Renal pelvis (tissue), 4 donors: ENCODE data around the gene FAM170B. TPM values are rescaled to one million over a fixed set of nuclear protein-coding genes. Genes with fewer than 3 reads are reported as not detected.

ENCODE experiments used
- DNase-seq: peaks from one replicate; pipeline ENCODE4 v3.0.0-alpha.2; 2013
- polyA plus RNA-seq, 3 donors: library from polyadenylated mRNA; unstranded; fragments of 120-200 nt; gene quantifications; one replicate each; pipeline ENCODE4 v1.2.1, GENCODE V29; 2013; ENCODE audit not compliant: insufficient read length in 3 of 3

Gene FAM170B
- polyA plus RNA-seq, 3 donors, result not detected

GRCh38 chr10:49153115-49153514 lies 19.3 kb upstream of the FAM170B start:
- no peak for DNase-seq

GRCh38 chr10:49152663-49153062 lies 18.8 kb upstream of the FAM170B start:
- DNase-seq, result no peak

- DNase-seq, result no peak
Measured at GRCh38 chr10:49152037-49152436, 18.2 kb upstream of the FAM170B start.

- no peak for DNase-seq
Measured at GRCh38 chr10:49151481-49151880, 17.7 kb upstream of the FAM170B start.

- DNase-seq, result no peak
Measured at GRCh38 chr10:49151025-49151445, 17.2 kb upstream of the FAM170B start.

- DNase-seq, result no peak
Measured at GRCh38 chr10:49150426-49150825, 16.6 kb upstream of the FAM170B start.

GRCh38 chr10:49149881-49150280 lies 16.1 kb upstream of the FAM170B start:
- DNase-seq, result no peak

GRCh38 chr10:49144058-49144720 lies 10.4 kb upstream of the FAM170B start:
- DNase-seq, result no peak

- no peak for DNase-seq
Measured at GRCh38 chr10:49143249-49143648, 9.4 kb upstream of the FAM170B start.

GRCh38 chr10:49141541-49142332 lies 7.9 kb upstream of the FAM170B start:
- DNase-seq, result no peak

GRCh38 chr10:49140304-49141177 lies 6.7 kb upstream of the FAM170B start:
- no peak for DNase-seq

GRCh38 chr10:49139846-49140195 lies 6.0 kb upstream of the FAM170B start:
- DNase-seq, result no peak

GRCh38 chr10:49139028-49139845 lies 5.4 kb upstream of the FAM170B start:
- DNase-seq, result no peak

GRCh38 chr10:49138361-49138891 lies 4.6 kb upstream of the FAM170B start:
- DNase-seq, result no peak

- no peak for DNase-seq
Measured at GRCh38 chr10:49136525-49136924, 2.7 kb upstream of the FAM170B start.

- no peak for DNase-seq
Measured at GRCh38 chr10:49135575-49136313, 1.9 kb upstream of the FAM170B start.

GRCh38 chr10:49134327-49134726 lies 506 bp upstream of the FAM170B start:
- DNase-seq, result no peak

GRCh38 chr10:49132362-49132737 lies 1.5 kb downstream of the FAM170B start:
- DNase-seq, result no peak

- no peak for DNase-seq
Measured at GRCh38 chr10:49131507-49132361, 2.1 kb downstream of the FAM170B start.

GRCh38 chr10:49129376-49129775 lies 4.4 kb downstream of the FAM170B start:
- DNase-seq, result no peak
